Measurements from ENCODE around the gene RNF2. TPM values are rescaled to one million over a fixed set of nuclear protein-coding genes. Genes with fewer than 3 reads are reported as not detected.

Gene RNF2
- total RNA-seq, 1 donor from 2014 or later: 15.7 TPM

GRCh38 chr1:185015631-185016030 is 29.7 kb upstream of the RNF2 start:
- intact Hi-C loops (cut with DNase I): no loop called here
- no peaks in the 10 kb centered on the region for H3K27me3 ChIP-seq
- no peaks in the 10 kb centered on the region for H3K4me1 ChIP-seq
- TF ChIP-seq POLR2A (IDR thresholded peaks at IDR 0.05): no peak
- TF ChIP-seq POLR2AphosphoS5 (IDR thresholded peaks at IDR 0.05; ENCODE audit: insufficient read depth in 1 of 2, low read depth in 1 of 2): no peak
- TF ChIP-seq CTCF (IDR thresholded peaks at IDR 0.05): no peak
- DNase-seq (ENCODE audit: extremely low spot score in 2 of 2): no peak
- H3K4me3 ChIP-seq: no peak overlapping the region
- no peaks in the 10 kb centered on the region for H3K9me3 ChIP-seq
- H3K27ac ChIP-seq: no peak overlapping the region
- no peaks in the 10 kb centered on the region for H3K36me3 ChIP-seq

DNA sequence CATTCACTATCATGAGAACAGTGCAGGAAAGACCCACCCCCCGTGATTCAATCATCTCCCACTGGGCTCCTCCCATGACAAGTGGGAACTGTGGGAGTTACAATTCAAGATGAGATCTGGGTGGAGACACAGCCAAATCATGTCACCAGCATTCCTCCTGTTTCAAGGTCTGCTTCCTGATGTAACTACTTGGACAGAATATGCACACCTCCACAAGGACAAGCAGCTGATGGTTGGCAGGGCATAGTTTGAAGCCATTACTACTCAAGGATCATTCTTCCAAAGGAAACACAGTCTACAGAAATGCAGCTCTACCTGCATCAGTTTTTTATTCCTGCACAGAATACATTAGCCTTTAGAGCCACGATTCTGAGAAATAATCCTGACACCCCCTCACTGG is 28.5 kb upstream of the RNF2 start:
- no peaks in the 10 kb centered on the region for H3K4me1 ChIP-seq
- TF ChIP-seq POLR2A (IDR thresholded peaks at IDR 0.05) (no peak), POLR2AphosphoS5 (IDR thresholded peaks at IDR 0.05; ENCODE audit: insufficient read depth in 1 of 2, low read depth in 1 of 2) (no peak), CTCF (IDR thresholded peaks at IDR 0.05) (no peak)
- H3K27me3 ChIP-seq: no peaks in the 10 kb centered on the region
- intact Hi-C loops (cut with DNase I): no loop called here
- no peak overlapping the region for H3K4me3 ChIP-seq
- no peak for DNase-seq (ENCODE audit: extremely low spot score in 2 of 2)
- no peak overlapping the region for H3K27ac ChIP-seq
- H3K9me3 ChIP-seq: no peaks in the 10 kb centered on the region
- H3K36me3 ChIP-seq: no peaks in the 10 kb centered on the region

DNA sequence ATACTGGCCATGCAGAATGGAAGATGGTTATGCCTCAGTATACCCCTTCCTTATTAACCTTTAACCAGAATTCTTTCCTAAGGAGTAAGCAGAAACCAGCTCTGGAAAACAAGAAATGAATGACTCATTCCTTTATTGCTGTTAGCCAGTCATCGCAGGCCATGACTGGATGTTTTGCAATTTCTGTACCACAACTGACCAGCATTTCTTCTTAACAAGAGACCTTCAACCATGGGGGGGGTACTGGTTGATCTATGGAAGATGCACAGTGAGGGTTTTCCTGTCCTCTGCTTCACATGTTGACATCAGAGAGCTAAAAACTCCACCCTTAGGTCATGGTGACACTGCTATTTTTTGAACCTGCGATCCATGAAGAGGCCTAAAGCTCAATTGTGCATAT is 28.0 kb upstream of the RNF2 start:
- Histone ChIP-seq H3K4me3 (no peak overlapping the region), H3K27ac (no peak overlapping the region), H3K36me3 (no peaks in the 10 kb centered on the region), H3K4me1 (no peaks in the 10 kb centered on the region), H3K9me3 (no peaks in the 10 kb centered on the region), H3K27me3 (no peaks in the 10 kb centered on the region)
- no peak for DNase-seq (ENCODE audit: extremely low spot score in 2 of 2)
- intact Hi-C loops (cut with DNase I): no loop called here
- TF ChIP-seq POLR2AphosphoS5 (IDR thresholded peaks at IDR 0.05; ENCODE audit: insufficient read depth in 1 of 2, low read depth in 1 of 2): no peak
- no peak for TF ChIP-seq CTCF (IDR thresholded peaks at IDR 0.05)
- no peak for TF ChIP-seq POLR2A (IDR thresholded peaks at IDR 0.05)

- no peak for DNase-seq (ENCODE audit: extremely low spot score in 2 of 2)
- intact Hi-C loops (cut with DNase I): no loop called here
- TF ChIP-seq POLR2A (IDR thresholded peaks at IDR 0.05) (no peak), POLR2AphosphoS5 (IDR thresholded peaks at IDR 0.05; ENCODE audit: insufficient read depth in 1 of 2, low read depth in 1 of 2) (no peak), CTCF (IDR thresholded peaks at IDR 0.05) (no peak)
Measured at GRCh38 chr1:185017966-185018365, 27.4 kb upstream of the RNF2 start.

GRCh38 chr1:185027252-185027882 is 18.0 kb upstream of the RNF2 start:
- no peak overlapping the region for H3K27ac ChIP-seq
- H3K4me1 ChIP-seq: no peaks in the 10 kb centered on the region
- TF ChIP-seq CTCF (IDR thresholded peaks at IDR 0.05): no peak
- no peak for TF ChIP-seq POLR2A (IDR thresholded peaks at IDR 0.05)
- TF ChIP-seq POLR2AphosphoS5 (IDR thresholded peaks at IDR 0.05; ENCODE audit: insufficient read depth in 1 of 2, low read depth in 1 of 2): no peak
- intact Hi-C loops (cut with DNase I): no loop called here
- no peak overlapping the region for H3K4me3 ChIP-seq
- no peaks in the 10 kb centered on the region for H3K27me3 ChIP-seq
- DNase-seq (ENCODE audit: extremely low spot score in 2 of 2): no peak
- H3K9me3 ChIP-seq: peaks cover 7% of the 10 kb centered on the region
- no peaks in the 10 kb centered on the region for H3K36me3 ChIP-seq

More at GRCh38 chr1:185017966-185018365, 27.4 kb upstream of the RNF2 start:
- Histone ChIP-seq H3K27me3 (no peaks in the 10 kb centered on the region), H3K36me3 (no peaks in the 10 kb centered on the region), H3K4me1 (no peaks in the 10 kb centered on the region), H3K9me3 (no peaks in the 10 kb centered on the region), H3K4me3 (no peak overlapping the region), H3K27ac (no peak overlapping the region)
